GM12874 (cell line): ENCODE data around the gene ARHGAP28.

Experiments
- TF ChIP-seq, protein P1 (sequence below): IDR thresholded peaks from 2 replicates; pipeline ENCODE4 v1.5.1; 2011; ENCODE audit warnings: low read depth, mild to moderate bottlenecking, control low read depth, low read length, moderate library complexity; ENCODE audit not compliant: insufficient read depth

Gene ARHGAP28

DNA sequence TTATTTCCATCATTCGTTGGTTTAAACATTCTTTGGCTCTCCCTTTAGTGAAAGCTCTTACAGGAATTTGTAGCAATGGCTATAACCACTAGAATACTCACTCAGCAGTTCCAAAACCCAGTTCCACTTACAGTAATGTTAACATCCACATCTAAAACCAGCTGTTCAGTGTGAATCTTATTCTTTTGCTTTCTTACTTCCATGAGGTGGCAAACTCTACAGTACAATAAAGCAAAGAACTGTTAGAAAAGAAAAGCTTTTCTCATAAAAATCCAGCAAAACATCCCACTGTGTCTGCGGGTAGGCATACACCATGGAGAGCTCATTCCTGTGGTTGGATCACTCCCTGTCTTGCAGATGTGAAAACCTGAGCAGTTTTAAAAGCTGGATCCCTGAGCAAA lies 147.1 kb downstream of the ARHGAP28 start:
- TF ChIP-seq, protein P1, sequence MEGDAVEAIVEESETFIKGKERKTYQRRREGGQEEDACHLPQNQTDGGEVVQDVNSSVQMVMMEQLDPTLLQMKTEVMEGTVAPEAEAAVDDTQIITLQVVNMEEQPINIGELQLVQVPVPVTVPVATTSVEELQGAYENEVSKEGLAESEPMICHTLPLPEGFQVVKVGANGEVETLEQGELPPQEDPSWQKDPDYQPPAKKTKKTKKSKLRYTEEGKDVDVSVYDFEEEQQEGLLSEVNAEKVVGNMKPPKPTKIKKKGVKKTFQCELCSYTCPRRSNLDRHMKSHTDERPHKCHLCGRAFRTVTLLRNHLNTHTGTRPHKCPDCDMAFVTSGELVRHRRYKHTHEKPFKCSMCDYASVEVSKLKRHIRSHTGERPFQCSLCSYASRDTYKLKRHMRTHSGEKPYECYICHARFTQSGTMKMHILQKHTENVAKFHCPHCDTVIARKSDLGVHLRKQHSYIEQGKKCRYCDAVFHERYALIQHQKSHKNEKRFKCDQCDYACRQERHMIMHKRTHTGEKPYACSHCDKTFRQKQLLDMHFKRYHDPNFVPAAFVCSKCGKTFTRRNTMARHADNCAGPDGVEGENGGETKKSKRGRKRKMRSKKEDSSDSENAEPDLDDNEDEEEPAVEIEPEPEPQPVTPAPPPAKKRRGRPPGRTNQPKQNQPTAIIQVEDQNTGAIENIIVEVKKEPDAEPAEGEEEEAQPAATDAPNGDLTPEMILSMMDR, result no peak

DNA sequence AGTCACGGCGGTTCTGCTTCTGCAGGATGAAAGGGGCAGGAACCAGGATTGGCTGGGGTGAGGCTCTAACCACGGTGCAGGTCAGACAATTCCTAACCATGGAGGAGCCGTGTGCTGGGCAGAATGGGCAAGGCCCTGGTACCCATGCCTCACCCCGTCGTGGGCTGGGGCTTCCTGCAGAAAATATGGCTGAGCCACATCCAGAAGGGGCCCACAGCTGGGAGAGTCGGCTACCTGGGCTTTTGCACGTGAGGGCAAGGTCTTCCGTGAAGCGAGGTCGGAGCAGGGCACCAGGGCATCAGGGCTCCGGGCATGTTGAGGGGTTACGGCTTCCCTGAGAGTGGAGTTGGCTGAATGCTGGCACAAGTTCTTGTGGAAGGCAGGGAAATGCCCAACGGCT lies 147.8 kb downstream of the ARHGAP28 start:
- TF ChIP-seq, protein P1, result no peak

DNA sequence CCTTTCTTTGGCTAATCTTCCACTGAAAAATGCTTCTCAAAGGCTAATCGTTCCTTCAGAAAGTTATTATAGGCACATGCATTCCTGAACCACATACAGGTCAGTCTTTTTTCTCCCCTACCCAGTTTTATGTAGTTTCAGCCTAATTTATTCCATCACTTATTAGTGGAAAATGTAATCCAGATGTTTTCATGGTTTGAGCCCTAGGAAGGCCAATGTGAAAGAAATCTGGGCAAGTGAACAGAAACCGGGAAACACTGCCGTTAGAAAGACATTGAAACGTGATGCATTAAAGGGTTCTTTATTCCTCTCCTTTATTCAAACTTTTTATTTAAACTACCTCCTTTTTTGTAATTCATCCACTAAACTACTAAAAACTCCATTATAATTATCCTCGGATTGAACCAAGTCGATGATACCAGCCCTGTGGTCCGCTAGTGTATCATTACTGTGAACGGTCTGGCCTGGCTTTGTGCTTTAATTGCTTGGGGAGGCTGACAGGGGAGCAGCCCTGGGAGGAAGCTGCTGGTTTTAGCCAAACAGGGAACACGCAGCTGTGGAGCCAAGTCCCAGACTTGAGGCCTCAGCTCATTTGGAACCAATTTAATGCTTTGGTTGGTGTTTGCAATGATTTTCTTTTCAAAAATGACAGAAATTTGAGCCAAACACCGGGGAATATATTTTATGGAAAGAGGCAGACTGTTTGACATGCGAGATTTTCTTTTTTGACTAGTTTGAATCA lies 149.2 kb downstream of the ARHGAP28 start:
- TF ChIP-seq, protein P1, result no peak

DNA sequence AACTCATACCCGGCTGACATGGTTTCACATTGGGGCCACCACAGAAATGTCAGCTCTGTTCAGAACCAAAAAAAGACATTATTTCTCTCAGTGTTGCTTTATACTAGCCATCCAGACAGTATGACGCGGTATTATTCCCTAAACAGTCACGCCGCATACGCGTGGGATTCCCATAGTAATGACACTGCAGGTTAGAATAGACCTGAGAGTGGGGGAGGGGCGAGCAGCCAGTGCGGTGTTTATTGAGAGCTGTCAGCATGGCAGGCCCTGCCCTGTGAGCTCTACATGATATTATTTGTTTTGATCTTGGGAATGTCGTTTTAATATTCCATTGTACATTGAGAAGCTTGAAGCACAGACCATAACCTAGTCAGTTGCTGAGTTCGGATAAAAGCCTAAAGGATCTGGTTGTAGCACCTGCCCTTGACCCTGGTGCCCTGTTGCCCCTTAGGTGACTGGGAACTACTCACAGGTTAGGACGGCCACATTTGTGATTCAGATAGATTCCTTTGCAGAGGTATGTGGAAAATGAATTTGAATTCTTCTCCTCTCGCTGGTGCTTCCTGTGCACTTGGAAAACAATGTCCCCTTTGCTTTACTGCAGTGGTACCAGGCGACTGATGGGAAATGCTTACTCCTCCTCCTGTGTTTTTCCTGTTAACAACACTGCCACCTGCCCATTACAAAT lies 150.1 kb downstream of the ARHGAP28 start:
- TF ChIP-seq, protein P1, result no peak

DNA sequence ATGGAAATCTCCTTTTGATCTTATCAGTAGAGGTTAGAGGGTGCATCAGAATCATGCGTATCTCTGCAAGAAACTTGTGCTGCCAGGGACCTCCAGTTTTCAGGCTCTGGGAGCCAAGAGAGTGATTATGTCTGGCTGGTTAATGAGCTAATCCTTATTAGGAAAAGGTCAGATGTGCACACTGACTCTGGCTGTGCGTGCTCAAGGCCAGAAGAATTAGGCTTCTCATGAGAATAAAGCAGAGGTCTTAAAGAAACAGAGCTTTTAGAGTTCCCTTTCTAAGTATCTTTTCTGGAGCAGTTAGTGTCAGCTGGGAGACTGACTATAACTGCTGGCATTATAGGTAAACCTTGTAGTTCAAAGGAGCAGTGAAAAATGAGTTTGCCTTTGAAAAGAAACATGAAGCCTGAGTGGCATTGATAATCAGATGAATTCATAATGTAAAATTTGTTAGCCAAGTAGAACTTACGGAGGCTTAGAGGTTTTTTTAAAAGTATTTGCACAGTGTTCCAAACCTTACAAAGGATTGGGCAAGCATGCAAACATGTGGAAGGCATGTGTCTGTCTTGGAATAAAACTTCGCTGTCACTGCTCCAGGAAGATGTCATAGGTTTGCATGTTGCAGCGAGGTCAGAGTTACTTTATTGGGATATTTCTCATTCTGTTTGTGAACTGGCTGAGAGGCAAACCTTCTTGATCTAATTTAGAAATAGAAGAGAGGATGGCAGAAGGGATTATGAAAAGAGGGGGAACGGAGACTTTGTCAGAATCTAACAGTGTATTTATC lies 151.7 kb downstream of the ARHGAP28 start:
- TF ChIP-seq, protein P1, result no peak

DNA sequence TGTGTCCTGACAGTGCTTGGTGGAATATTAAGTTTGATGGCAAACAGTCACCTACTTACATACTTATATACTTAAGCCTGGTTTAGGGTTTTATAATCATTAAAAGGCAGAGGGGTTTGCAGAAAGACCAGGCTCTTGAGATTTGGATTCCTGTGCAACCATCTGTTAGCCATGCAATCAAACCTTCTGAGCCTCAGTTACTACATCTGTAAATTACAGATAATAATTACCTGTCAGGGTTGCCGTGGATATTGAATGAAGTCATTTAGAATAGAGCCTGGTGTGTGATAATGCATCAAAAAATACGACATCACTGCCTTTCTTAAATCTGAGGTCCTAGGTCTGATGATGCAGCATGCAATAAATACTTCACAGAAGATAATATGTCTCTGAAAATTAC lies 152.9 kb downstream of the ARHGAP28 start:
- TF ChIP-seq, protein P1, result no peak

DNA sequence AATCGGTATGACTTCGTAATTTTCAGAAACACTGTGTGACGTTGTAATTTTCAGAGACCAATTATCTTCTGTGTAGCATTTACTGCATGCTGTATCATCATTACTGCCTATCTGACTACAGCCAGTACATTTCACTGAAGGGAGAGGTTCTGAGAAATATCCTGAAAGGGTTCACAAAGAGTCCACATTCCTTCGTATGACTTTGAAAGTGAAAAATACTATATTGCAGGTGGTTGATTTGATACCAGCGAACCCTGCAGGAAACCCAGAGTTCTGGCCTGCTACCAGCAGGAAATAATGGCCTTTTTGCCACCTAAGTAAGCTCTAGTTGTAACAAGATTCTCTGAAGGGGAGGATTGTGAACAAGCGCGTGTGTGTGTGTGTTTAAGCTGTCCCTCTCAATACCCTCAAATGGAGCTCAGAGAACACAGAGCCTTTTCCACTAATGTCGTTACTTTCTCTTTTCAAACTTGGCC lies 155.5 kb downstream of the ARHGAP28 start:
- TF ChIP-seq, protein P1, result no peak
